ENCODE results near the gene ARHGDIB.

ARHGDIB gene
- long read RNA-seq, transcript ARHGDIB-206 (7 exons, 859 nt), result minor isoform, 16 of 1,272 reads
- long read RNA-seq, transcript ARHGDIB-204 (4 exons, 590 nt), result minor isoform, 16 of 1,272 reads
- long read RNA-seq, transcript ARHGDIB-201 (6 exons, 1,256 nt), result major isoform, 1,197 of 1,272 reads
- long read RNA-seq, partial matches to known transcripts, result 3 of 1,272 reads
- long read RNA-seq, other reads (novel, unspliced or antisense), result 37 of 1,272 reads

DNA sequence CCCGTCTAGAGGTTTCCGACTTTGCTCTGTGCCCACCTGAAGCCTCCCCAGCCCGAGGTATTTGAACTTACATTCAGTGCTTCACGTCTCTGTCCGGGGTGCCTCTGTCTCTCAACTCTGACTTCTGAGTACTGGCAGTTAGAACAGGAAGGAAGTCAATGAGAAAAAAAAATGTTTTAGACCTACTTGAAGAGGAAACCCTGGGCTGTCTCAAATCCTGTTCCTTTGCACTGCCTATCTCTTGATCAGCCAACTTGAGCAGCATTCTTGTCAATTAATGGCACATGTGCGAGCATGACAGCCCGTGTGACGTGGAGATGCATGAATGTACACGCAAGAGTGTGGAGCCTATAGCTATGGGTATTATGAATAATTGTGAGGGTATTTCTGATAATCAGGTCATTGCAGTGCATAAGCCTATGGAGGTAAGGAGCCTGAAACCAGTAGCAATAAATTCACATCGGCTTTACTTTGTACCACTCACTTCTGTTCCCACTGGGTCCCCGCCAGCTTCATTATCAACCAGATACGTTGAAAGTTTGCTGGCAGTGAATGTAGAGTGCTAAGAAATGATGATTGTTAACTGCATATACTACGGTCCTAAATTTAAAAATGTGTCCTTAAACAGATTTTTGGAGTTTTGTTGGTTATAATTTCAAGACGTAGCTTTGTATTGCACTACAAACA lies at the start of gene ARHGDIB:
TSS of gene ARHGDIB (minus strand) at position 136 of the 687 bp plus-strand sequence. CDS start 10,889 bp downstream, outside the sequence.
- H3K27me3 ChIP-seq (ENCODE audit: insufficient read depth, poor library complexity, severe bottlenecking), result no peaks in the 10 kb centered on the region
- peak within 1 kb of the TSS; percentile 97 for H3K27ac ChIP-seq (replicated peaks)
- TF ChIP-seq SPI1 (IDR thresholded peaks at IDR 0.05; ENCODE audit: borderline replicate concordance, low read depth) (peak; percentile 80; the same call in 1 of the 2 replicates), GABPA (IDR thresholded peaks at IDR 0.05; ENCODE audit: low read depth) (peak; percentile 44; the same call in 1 of the 2 replicates), POLR2AphosphoS5 (IDR thresholded peaks at IDR 0.05; ENCODE audit: low read depth) (peak; percentile 93)
- TF ChIP-seq, protein P1, sequence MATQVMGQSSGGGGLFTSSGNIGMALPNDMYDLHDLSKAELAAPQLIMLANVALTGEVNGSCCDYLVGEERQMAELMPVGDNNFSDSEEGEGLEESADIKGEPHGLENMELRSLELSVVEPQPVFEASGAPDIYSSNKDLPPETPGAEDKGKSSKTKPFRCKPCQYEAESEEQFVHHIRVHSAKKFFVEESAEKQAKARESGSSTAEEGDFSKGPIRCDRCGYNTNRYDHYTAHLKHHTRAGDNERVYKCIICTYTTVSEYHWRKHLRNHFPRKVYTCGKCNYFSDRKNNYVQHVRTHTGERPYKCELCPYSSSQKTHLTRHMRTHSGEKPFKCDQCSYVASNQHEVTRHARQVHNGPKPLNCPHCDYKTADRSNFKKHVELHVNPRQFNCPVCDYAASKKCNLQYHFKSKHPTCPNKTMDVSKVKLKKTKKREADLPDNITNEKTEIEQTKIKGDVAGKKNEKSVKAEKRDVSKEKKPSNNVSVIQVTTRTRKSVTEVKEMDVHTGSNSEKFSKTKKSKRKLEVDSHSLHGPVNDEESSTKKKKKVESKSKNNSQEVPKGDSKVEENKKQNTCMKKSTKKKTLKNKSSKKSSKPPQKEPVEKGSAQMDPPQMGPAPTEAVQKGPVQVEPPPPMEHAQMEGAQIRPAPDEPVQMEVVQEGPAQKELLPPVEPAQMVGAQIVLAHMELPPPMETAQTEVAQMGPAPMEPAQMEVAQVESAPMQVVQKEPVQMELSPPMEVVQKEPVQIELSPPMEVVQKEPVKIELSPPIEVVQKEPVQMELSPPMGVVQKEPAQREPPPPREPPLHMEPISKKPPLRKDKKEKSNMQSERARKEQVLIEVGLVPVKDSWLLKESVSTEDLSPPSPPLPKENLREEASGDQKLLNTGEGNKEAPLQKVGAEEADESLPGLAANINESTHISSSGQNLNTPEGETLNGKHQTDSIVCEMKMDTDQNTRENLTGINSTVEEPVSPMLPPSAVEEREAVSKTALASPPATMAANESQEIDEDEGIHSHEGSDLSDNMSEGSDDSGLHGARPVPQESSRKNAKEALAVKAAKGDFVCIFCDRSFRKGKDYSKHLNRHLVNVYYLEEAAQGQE (IDR thresholded peaks at IDR 0.05; ENCODE audit: insufficient replicate concordance, low read depth), result peak; percentile 71
- TF ChIP-seq, protein P2, sequence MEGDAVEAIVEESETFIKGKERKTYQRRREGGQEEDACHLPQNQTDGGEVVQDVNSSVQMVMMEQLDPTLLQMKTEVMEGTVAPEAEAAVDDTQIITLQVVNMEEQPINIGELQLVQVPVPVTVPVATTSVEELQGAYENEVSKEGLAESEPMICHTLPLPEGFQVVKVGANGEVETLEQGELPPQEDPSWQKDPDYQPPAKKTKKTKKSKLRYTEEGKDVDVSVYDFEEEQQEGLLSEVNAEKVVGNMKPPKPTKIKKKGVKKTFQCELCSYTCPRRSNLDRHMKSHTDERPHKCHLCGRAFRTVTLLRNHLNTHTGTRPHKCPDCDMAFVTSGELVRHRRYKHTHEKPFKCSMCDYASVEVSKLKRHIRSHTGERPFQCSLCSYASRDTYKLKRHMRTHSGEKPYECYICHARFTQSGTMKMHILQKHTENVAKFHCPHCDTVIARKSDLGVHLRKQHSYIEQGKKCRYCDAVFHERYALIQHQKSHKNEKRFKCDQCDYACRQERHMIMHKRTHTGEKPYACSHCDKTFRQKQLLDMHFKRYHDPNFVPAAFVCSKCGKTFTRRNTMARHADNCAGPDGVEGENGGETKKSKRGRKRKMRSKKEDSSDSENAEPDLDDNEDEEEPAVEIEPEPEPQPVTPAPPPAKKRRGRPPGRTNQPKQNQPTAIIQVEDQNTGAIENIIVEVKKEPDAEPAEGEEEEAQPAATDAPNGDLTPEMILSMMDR (IDR thresholded peaks at IDR 0.05; ENCODE audit: insufficient read depth, low read length), result no peak
- DNase-seq (ENCODE audit: low read depth in 1 of 2, low spot score in 1 of 2), result peak; percentile 84 to 94
- peak within 1 kb of the TSS; percentile 76 for H3K4me3 ChIP-seq (replicated peaks; ENCODE audit: insufficient read depth, low read length)

DNA sequence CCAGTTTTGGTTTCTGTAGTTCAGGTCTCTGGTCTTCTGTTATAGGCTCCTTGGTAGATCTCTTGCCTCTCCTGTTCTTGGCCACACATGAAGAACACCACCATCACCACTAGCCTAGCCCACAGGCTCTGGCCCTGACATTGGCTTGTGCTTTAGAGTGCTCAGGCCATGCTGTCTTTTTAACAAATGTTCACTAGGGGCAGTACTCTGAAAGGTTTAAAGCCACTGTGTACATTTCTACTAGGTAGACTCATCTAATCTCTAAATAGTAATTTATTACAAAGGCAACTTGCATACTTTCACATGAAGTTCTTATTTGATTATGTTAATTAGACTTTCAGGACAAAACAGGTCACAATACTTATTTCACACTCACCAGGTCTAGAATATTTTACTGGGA lies 49.8 kb upstream of the ARHGDIB start:
- H3K27ac ChIP-seq (replicated peaks), result no peak overlapping the region
- DNase-seq (ENCODE audit: low read depth in 1 of 2, low spot score in 1 of 2), result no peak
- H3K27me3 ChIP-seq (ENCODE audit: insufficient read depth, poor library complexity, severe bottlenecking), result peaks cover 2% of the 10 kb centered on the region
- TF ChIP-seq, protein P2 (IDR thresholded peaks at IDR 0.05; ENCODE audit: insufficient read depth, low read length), result no peak
- TF ChIP-seq, protein P1 (IDR thresholded peaks at IDR 0.05; ENCODE audit: insufficient replicate concordance, low read depth), result no peak
- no peak overlapping the region for H3K4me3 ChIP-seq (replicated peaks; ENCODE audit: insufficient read depth, low read length)

DNA sequence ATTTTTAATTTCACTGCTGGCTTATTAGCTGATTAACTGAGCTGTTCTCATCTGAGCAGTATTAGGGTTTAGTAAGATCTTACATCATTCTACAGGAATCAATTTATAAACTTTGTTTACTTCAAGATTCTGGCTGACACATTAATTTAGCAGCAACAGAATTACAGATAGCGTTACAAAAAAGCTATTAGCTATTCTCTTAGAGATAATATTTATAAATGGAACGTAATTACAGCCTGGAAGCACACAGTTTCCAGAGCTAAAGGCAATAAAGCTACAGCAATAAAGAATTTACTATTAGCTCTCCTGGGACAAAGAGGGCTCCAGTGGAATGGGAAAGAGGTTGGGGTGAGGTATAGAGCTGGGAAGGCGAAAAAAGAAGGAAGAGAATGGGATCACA lies 46.1 kb upstream of the ARHGDIB start:
- no peak overlapping the region for H3K27ac ChIP-seq (replicated peaks)
- TF ChIP-seq, protein P2 (IDR thresholded peaks at IDR 0.05; ENCODE audit: insufficient read depth, low read length), result no peak
- TF ChIP-seq GABPA (IDR thresholded peaks at IDR 0.05; ENCODE audit: low read depth), result no peak
- TF ChIP-seq, protein P1 (IDR thresholded peaks at IDR 0.05; ENCODE audit: insufficient replicate concordance, low read depth), result no peak
- no peak for TF ChIP-seq POLR2AphosphoS5 (IDR thresholded peaks at IDR 0.05; ENCODE audit: low read depth)
- no peak for TF ChIP-seq SPI1 (IDR thresholded peaks at IDR 0.05; ENCODE audit: borderline replicate concordance, low read depth)
- no peak for DNase-seq (ENCODE audit: low read depth in 1 of 2, low spot score in 1 of 2)
- H3K4me3 ChIP-seq (replicated peaks; ENCODE audit: insufficient read depth, low read length), result no peak overlapping the region
- H3K27me3 ChIP-seq (ENCODE audit: insufficient read depth, poor library complexity, severe bottlenecking), result peaks cover 2% of the 10 kb centered on the region
